Omental fat pad (tissue), 4 donors: ENCODE results near the gene MUC20. TPM values are rescaled to one million over a fixed set of nuclear protein-coding genes. Genes with fewer than 3 reads are reported as not detected.

Experiments used
- ATAC-seq: fragments of 150-250 bp; one replicate; pipeline ENCODE4 v1.9.1; 2016; ENCODE audit warnings: mild to moderate bottlenecking, moderate library complexity; ENCODE audit not compliant: low FRiP score
- DNase-seq: peaks from one replicate; pipeline ENCODE4 v3.0.0-alpha.2; 2019; ENCODE audit warnings: low spot score
- total RNA-seq, 4 donors: library from RNA; depleted of rRNA; stranded (reverse); fragments of >200 nt; gene quantifications; one replicate each; pipeline ENCODE4 v1.1.0, GENCODE V29; 2016
- TF ChIP-seq, protein P1 (sequence below), 3 donors: fragments of 450-650 bp; IDR thresholded peaks; one replicate each; pipeline ENCODE4 v1.5.1; 2016 to 2017; ENCODE audit warnings: antibody characterized with exemption in 3 of 3, mild to moderate bottlenecking in 3 of 3, moderate library complexity in 2 of 3

MUC20 gene
- total RNA-seq, 4 donors from 2014 or later, result 1.3 to 8.7 (median 6.2) TPM

DNA sequence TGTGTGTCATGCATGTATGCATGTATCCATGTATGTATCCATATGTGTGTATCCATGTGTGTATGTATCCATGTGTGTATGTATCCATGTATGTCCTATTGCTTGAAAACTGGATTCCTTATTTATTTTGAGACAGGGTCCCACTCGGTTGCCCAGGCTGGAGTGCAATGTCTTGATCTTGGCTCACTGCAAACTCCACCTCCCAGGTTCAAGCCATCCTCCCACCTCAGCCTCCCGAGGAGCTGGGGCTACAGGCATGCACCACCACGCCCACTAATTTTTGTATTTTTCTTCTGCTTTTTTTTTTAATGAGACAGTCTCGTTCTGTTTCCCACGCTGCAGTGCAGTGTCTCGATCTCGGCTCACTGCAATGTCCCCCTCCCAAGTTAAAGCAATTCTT lies 34.1 kb downstream of the MUC20 start:
- ATAC-seq (no peak), DNase-seq (no peak)
- TF ChIP-seq, protein P1, sequence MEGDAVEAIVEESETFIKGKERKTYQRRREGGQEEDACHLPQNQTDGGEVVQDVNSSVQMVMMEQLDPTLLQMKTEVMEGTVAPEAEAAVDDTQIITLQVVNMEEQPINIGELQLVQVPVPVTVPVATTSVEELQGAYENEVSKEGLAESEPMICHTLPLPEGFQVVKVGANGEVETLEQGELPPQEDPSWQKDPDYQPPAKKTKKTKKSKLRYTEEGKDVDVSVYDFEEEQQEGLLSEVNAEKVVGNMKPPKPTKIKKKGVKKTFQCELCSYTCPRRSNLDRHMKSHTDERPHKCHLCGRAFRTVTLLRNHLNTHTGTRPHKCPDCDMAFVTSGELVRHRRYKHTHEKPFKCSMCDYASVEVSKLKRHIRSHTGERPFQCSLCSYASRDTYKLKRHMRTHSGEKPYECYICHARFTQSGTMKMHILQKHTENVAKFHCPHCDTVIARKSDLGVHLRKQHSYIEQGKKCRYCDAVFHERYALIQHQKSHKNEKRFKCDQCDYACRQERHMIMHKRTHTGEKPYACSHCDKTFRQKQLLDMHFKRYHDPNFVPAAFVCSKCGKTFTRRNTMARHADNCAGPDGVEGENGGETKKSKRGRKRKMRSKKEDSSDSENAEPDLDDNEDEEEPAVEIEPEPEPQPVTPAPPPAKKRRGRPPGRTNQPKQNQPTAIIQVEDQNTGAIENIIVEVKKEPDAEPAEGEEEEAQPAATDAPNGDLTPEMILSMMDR (IDR thresholded peaks at IDR 0.05), result no peak

DNA sequence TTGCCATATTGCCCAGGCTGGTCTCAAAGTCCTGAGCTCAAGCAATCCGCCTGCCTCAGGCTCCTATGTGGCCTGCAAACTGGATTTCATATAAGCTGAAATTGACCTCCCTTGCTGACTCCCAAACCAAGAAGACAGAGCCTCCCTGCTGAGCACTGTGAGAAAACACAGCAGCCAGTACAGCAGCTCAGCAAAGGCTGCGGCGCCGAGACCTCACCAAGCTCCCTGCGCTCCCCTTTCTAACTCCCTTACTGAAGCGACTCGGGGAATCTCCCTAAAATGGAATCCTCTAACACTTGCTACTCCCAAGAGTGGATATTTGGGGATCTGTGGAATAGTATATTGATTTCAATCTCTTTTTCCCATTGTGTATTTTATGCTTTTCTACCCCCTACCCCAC lies 34.6 kb downstream of the MUC20 start:
- ATAC-seq (no peak), DNase-seq (no peak)
- TF ChIP-seq, protein P1 (IDR thresholded peaks at IDR 0.05), result no peak

DNA sequence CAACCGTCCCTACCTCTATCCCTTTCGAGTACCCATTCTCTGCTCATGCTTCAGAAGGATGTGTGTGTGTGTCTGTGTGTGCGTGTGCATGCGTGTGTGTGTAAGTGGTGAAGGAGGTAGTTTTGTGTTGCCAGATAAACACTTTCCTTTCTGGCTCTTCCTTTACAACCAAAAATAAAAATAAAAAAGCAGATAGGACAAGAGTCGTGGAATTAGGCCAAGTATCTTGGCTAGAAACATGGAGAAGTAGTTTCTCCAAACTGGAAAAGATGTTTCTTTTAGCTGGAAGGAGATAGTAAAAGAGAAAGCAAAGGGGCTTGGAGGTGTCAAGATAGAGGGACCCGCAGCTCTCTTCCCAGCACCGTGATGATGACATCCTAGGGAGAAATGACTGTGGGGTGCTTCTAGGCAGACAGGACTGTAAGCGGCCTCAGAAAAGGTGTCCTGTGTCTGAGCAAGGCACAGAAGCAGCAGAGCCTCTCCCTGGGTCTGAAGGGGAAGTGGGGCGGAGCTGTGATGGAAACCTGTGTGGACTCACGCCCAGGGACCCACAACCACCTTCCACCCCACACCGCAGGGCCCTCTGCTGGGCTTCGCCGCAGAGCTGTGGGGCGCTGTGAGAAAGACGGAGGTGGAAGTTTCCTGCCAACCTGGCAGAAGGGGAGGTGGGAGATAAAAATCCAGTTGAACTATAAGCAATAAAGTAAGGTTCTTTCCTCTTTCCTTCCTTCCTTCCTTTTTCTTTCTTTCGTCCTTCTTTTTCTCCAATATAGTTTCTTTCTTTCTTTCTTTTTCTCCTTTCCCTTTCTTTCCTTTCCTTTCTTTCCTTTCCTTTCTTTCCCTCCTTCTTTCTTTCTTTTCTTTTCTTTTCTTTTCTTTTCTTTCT lies 35.3 kb downstream of the MUC20 start:
- DNase-seq (no peak), ATAC-seq (no peak)
- TF ChIP-seq, protein P1 (IDR thresholded peaks at IDR 0.05), result no peak

- DNase-seq, result no peak
- TF ChIP-seq, protein P1 (IDR thresholded peaks at IDR 0.05), result no peak
- ATAC-seq, result no peak
These were observed 36.6 kb downstream of the MUC20 start for GRCh38 chr3:195757438-195757770.

DNA sequence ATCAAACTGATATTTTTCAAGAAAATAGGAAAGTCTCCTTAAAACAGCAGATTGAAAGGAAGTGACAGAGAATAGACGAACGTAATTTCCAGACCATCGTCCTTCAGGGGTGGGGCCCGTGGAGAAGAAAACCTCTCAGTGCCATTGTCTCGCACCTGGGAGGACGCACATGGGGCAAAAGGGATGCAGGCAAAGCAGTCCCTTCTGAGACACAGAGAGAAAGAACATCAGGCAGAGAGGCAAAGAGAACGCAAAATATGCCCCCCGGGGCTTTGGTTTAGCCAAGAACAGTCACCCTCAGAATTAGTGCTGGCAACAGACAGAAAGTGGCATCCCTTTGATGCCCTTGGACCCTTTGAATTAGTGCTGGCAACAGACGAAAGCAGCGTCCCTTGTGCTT lies 37.0 kb downstream of the MUC20 start:
- no peak for DNase-seq
- TF ChIP-seq, protein P1 (IDR thresholded peaks at IDR 0.05), result no peak
- no peak for ATAC-seq

DNA sequence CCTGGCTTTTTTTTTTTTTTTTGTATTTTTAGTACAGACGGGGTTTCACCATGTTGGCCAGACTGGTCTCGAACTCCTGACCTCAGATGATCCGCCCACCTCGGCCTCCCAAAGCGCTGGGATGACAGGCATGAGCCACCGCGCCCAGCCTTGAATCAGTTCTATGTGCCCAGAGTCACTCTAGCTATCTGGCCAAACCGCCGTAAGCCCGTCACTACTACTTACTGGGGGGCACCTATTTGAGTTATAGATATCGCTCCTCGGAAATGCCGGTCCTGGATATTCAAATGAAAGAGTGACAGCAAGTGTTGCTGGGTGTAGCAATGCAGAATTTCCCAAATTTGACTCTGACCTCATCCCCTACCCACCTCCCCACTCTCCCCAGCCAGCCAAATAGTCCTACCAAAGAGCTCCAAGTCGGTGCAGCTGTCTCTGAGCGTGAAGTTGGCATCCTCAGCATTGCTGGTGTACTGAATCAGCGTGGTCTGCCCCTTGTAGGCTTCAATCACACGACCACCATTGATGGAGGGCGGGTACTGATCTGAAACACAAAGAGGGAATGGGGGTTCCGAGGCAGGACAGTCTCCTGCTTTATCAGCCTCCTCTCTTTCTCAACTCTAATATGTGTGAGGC lies 38.1 kb downstream of the MUC20 start:
- no peak for DNase-seq
- no peak for ATAC-seq
- TF ChIP-seq, protein P1 (IDR thresholded peaks at IDR 0.05), result no peak
